ENCODE data around the gene CCNF.

Gene CCNF

DNA sequence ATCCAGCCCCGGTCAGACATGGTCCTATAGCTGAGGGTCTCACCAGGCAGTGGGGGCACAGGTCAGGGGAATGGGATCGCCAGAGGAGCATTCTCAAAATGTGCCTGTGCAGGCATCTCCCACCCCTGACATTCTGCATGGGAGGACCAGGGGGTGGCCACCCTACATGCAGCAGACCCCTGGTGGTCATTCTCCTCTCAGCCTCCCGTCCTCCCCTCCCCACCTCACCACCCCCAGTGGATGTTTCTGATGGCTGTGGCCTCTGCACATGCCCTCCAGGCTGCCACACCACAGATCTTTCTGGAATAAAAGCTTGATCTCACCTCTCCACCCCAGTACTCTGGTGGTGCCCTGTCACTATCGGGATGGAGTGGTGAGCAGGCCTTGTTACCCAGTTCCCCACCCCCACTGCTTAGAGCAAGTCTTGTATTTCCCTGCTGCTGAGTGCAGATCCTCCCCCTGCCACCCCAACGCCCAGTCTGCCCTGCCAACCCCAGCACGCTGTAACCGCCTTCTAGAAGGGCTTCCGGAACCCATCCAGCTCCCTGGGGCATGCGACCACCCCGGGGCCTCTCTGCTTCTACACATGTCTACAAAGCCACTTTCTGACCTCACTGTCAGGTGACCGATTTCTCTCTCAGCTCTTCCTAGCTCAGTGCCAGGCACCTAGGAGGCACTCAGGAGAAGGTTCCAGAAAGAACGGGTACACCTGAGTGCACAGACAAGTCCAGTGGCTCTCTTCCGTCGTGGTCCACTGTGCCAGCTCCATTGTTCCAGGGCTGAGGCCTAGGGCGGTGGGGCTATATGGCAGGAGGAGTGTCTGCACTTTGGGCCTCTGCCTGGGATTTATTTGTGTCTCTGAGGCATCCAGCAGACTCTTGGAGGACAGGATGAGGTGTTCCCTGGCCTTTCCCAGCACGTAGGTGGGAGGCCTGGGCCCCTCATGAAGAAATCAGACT is 55.0 kb downstream of the CCNF start:
- TF ChIP-seq TOX (CRISPR knock-in tag; IDR thresholded peaks at IDR 0.05; ENCODE audit: borderline replicate concordance) = no peak
- TF ChIP-seq SNAI2 (CRISPR knock-in tag; IDR thresholded peaks at IDR 0.05) = no peak
- TF ChIP-seq BACH2 (CRISPR knock-in tag; IDR thresholded peaks at IDR 0.05; ENCODE audit: borderline replicate concordance) = no peak
- TF ChIP-seq GLIS3 (CRISPR knock-in tag; IDR thresholded peaks at IDR 0.05) = no peak
- no peak for TF ChIP-seq TCF4 (CRISPR knock-in tag; IDR thresholded peaks at IDR 0.05; ENCODE audit: borderline replicate concordance)
- TF ChIP-seq, protein P1, sequence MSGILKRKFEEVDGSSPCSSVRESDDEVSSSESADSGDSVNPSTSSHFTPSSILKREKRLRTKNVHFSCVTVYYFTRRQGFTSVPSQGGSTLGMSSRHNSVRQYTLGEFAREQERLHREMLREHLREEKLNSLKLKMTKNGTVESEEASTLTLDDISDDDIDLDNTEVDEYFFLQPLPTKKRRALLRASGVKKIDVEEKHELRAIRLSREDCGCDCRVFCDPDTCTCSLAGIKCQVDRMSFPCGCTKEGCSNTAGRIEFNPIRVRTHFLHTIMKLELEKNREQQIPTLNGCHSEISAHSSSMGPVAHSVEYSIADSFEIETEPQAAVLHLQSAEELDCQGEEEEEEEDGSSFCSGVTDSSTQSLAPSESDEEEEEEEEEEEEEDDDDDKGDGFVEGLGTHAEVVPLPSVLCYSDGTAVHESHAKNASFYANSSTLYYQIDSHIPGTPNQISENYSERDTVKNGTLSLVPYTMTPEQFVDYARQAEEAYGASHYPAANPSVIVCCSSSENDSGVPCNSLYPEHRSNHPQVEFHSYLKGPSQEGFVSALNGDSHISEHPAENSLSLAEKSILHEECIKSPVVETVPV (CRISPR knock-in tag; IDR thresholded peaks at IDR 0.05) = no peak
- TF ChIP-seq ARNTL (CRISPR knock-in tag; IDR thresholded peaks at IDR 0.05; ENCODE audit: borderline replicate concordance, low read depth) = no peak
- TF ChIP-seq ISL1 (CRISPR knock-in tag; IDR thresholded peaks at IDR 0.05) = no peak
- no peak for TF ChIP-seq CSDC2 (CRISPR knock-in tag; IDR thresholded peaks at IDR 0.05)
- no peak for TF ChIP-seq ZFP3 (CRISPR knock-in tag; IDR thresholded peaks at IDR 0.05)
- TF ChIP-seq OSR1 (CRISPR knock-in tag; IDR thresholded peaks at IDR 0.05) = no peak
- TF ChIP-seq, protein P2, sequence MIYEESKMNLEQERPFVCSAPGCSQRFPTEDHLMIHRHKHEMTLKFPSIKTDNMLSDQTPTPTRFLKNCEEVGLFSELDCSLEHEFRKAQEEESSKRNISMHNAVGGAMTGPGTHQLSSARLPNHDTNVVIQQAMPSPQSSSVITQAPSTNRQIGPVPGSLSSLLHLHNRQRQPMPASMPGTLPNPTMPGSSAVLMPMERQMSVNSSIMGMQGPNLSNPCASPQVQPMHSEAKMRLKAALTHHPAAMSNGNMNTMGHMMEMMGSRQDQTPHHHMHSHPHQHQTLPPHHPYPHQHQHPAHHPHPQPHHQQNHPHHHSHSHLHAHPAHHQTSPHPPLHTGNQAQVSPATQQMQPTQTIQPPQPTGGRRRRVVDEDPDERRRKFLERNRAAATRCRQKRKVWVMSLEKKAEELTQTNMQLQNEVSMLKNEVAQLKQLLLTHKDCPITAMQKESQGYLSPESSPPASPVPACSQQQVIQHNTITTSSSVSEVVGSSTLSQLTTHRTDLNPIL (CRISPR knock-in tag; IDR thresholded peaks at IDR 0.05; ENCODE audit: low read depth) = no peak
- ATAC-seq = no peak

DNA sequence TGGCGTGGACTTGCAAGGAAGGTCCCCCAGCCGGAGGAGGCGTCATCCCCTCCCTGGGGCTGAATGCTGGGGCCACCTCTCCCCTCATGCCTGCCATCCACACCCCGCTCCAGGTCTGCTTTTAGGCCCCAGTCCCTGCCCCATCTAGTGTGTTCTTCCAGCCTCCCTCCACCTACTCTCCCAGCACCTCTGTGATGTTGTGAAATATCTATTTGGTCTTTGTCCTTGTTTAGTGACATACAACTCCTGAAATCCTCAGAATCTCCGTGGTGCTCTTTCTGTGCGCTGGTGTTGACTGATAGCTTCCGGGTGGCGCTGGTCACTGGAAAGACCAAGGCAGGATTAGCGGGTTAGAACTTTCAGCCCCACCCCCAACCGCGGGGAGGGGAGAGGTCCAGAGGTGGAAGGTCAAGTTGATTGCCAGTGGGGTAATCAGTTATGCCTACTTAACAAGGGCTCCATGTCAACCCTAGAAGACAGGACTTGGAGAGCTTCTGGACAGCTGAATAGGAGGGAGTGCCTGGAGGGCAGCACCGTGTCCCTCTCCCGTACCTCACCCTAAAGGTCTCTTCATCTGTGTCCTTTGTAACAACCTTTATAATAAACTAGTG is 55.8 kb downstream of the CCNF start:
- TF ChIP-seq ZFP3 (CRISPR knock-in tag; IDR thresholded peaks at IDR 0.05) (no peak), RARB (CRISPR knock-in tag; IDR thresholded peaks at IDR 0.05) (no peak), ZC3H10 (CRISPR knock-in tag; IDR thresholded peaks at IDR 0.05) (no peak), ESRRG (CRISPR knock-in tag; IDR thresholded peaks at IDR 0.05) (no peak), ISL1 (CRISPR knock-in tag; IDR thresholded peaks at IDR 0.05) (no peak), CSDC2 (CRISPR knock-in tag; IDR thresholded peaks at IDR 0.05) (no peak), TCF4 (CRISPR knock-in tag; IDR thresholded peaks at IDR 0.05; ENCODE audit: borderline replicate concordance) (no peak), OSR1 (CRISPR knock-in tag; IDR thresholded peaks at IDR 0.05) (no peak), ZNF70 (CRISPR knock-in tag; IDR thresholded peaks at IDR 0.05) (no peak), ZNF8 (CRISPR knock-in tag; IDR thresholded peaks at IDR 0.05) (no peak), SNAI2 (CRISPR knock-in tag; IDR thresholded peaks at IDR 0.05) (no peak), ZNF565 (CRISPR knock-in tag; conservative IDR thresholded peaks at IDR 0.05; ENCODE audit: low read depth) (no peak), TOX (CRISPR knock-in tag; IDR thresholded peaks at IDR 0.05; ENCODE audit: borderline replicate concordance) (no peak), ZFP30 (CRISPR knock-in tag; IDR thresholded peaks at IDR 0.05) (no peak), PPARA (CRISPR knock-in tag; IDR thresholded peaks at IDR 0.05; ENCODE audit: borderline replicate concordance) (no peak)
- TF ChIP-seq, protein P3, sequence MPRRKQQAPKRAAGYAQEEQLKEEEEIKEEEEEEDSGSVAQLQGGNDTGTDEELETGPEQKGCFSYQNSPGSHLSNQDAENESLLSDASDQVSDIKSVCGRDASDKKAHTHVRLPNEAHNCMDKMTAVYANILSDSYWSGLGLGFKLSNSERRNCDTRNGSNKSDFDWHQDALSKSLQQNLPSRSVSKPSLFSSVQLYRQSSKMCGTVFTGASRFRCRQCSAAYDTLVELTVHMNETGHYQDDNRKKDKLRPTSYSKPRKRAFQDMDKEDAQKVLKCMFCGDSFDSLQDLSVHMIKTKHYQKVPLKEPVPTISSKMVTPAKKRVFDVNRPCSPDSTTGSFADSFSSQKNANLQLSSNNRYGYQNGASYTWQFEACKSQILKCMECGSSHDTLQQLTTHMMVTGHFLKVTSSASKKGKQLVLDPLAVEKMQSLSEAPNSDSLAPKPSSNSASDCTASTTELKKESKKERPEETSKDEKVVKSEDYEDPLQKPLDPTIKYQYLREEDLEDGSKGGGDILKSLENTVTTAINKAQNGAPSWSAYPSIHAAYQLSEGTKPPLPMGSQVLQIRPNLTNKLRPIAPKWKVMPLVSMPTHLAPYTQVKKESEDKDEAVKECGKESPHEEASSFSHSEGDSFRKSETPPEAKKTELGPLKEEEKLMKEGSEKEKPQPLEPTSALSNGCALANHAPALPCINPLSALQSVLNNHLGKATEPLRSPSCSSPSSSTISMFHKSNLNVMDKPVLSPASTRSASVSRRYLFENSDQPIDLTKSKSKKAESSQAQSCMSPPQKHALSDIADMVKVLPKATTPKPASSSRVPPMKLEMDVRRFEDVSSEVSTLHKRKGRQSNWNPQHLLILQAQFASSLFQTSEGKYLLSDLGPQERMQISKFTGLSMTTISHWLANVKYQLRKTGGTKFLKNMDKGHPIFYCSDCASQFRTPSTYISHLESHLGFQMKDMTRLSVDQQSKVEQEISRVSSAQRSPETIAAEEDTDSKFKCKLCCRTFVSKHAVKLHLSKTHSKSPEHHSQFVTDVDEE (CRISPR knock-in tag; IDR thresholded peaks at IDR 0.05) = no peak
- TF ChIP-seq, protein P2 (CRISPR knock-in tag; IDR thresholded peaks at IDR 0.05; ENCODE audit: low read depth) = no peak
- TF ChIP-seq, protein P4, sequence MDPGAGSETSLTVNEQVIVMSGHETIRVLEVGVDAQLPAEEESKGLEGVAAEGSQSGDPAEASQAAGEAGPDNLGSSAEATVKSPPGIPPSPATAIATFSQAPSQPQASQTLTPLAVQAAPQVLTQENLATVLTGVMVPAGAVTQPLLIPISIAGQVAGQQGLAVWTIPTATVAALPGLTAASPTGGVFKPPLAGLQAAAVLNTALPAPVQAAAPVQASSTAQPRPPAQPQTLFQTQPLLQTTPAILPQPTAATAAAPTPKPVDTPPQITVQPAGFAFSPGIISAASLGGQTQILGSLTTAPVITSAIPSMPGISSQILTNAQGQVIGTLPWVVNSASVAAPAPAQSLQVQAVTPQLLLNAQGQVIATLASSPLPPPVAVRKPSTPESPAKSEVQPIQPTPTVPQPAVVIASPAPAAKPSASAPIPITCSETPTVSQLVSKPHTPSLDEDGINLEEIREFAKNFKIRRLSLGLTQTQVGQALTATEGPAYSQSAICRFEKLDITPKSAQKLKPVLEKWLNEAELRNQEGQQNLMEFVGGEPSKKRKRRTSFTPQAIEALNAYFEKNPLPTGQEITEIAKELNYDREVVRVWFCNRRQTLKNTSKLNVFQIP (CRISPR knock-in tag; IDR thresholded peaks at IDR 0.05; ENCODE audit: borderline replicate concordance, low read depth) = no peak
- TF ChIP-seq, protein P1 (CRISPR knock-in tag; IDR thresholded peaks at IDR 0.05) = no peak
- TF ChIP-seq, protein P5, sequence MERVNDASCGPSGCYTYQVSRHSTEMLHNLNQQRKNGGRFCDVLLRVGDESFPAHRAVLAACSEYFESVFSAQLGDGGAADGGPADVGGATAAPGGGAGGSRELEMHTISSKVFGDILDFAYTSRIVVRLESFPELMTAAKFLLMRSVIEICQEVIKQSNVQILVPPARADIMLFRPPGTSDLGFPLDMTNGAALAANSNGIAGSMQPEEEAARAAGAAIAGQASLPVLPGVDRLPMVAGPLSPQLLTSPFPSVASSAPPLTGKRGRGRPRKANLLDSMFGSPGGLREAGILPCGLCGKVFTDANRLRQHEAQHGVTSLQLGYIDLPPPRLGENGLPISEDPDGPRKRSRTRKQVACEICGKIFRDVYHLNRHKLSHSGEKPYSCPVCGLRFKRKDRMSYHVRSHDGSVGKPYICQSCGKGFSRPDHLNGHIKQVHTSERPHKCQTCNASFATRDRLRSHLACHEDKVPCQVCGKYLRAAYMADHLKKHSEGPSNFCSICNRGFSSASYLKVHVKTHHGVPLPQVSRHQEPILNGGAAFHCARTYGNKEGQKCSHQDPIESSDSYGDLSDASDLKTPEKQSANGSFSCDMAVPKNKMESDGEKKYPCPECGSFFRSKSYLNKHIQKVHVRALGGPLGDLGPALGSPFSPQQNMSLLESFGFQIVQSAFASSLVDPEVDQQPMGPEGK (CRISPR knock-in tag; IDR thresholded peaks at IDR 0.05; ENCODE audit: borderline replicate concordance) = no peak
- ATAC-seq = no peak

Measured in SK-N-SH treated with all-trans-retinoic acid at 6 μM for 48 hours (cell line).